T-helper 2 cell treated with Interferon-gamma antibody and Interleukin-4, amounts not matched to agents 5 μg/mL and 100 μg/mL, for 36 hours (primary cell): ENCODE measurements around the gene PEDS1.
"Not testable (repeated sequence)": the region's sequence is repeated elsewhere in the genome, so short reads cannot be mapped to it uniquely, and the experiment has no call there.

Experiments
- DNase-seq: peaks from one replicate; pipeline ENCODE4 v3.0.0; 2021; ENCODE audit warnings: low spot score
- H3K27ac Mint-ChIP-seq: one replicate; pipeline ENCODE4 v1.8.0; 2021; ENCODE audit warnings: mild to moderate bottlenecking, mixed read lengths
- H3K27me3 Mint-ChIP-seq: one replicate; pipeline ENCODE4 v1.8.0; 2021; ENCODE audit warnings: low read depth, mixed read lengths
- H3K36me3 Mint-ChIP-seq: one replicate; pipeline ENCODE4 v1.8.0; 2021; ENCODE audit warnings: low read depth, mixed read lengths
- H3K4me1 Mint-ChIP-seq: one replicate; pipeline ENCODE4 v1.8.0; 2021; ENCODE audit warnings: low read depth, mixed read lengths
- H3K4me3 Mint-ChIP-seq: one replicate; pipeline ENCODE4 v1.8.0; 2022; ENCODE audit warnings: mild to moderate bottlenecking, moderate library complexity, mixed read lengths
- H3K9me3 Mint-ChIP-seq: one replicate; pipeline ENCODE4 v1.8.0; 2021; ENCODE audit warnings: mixed read lengths

The PEDS1 gene

GRCh38 chr20:50186151-50186885 is 32.8 kb upstream of the PEDS1 start:
- peaks cover 4% of the 10 kb centered on the region for H3K4me1 Mint-ChIP-seq
- DNase-seq: peak; percentile 76
- no peak overlapping the region for H3K27ac Mint-ChIP-seq
- H3K36me3 Mint-ChIP-seq: no peaks in the 10 kb centered on the region
- no peaks in the 10 kb centered on the region for H3K9me3 Mint-ChIP-seq
- peaks cover 17% of the 10 kb centered on the region for H3K27me3 Mint-ChIP-seq
- no peak overlapping the region for H3K4me3 Mint-ChIP-seq

DNA sequence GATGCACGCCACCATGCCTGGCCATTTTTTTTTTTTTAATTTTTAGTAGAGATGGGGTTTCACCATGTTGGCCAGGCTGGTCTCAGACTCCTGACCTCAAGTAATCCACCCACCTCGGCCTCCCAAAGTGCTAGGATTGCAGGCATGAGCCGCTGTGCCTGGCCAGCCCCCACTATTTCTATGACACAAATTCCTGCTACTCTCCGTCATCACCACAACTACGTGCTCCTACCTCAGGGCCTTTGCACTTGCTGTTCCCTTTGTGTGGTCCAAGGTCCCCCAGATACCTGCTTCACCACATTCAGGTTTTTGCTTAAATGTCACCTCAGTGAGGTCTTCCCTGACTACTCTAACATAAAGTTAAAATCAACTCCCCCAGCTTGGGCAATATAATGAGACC is 31.9 kb upstream of the PEDS1 start:
- Mint-ChIP-seq H3K36me3 (no peaks in the 10 kb centered on the region), H3K4me3 (no peak overlapping the region), H3K27me3 (peaks cover 17% of the 10 kb centered on the region), H3K4me1 (peaks cover 4% of the 10 kb centered on the region), H3K9me3 (no peaks in the 10 kb centered on the region), H3K27ac (no peak overlapping the region)
- no peak for DNase-seq

- no peak for DNase-seq
- no peak overlapping the region for H3K4me3 Mint-ChIP-seq
- no peaks in the 10 kb centered on the region for H3K9me3 Mint-ChIP-seq
- H3K27ac Mint-ChIP-seq: no peak overlapping the region
- H3K27me3 Mint-ChIP-seq: peaks cover 17% of the 10 kb centered on the region
- H3K4me1 Mint-ChIP-seq: peaks cover 5% of the 10 kb centered on the region
- H3K36me3 Mint-ChIP-seq: no peaks in the 10 kb centered on the region
Measured at GRCh38 chr20:50182346-50182745, 28.8 kb upstream of the PEDS1 start.

- Mint-ChIP-seq H3K36me3 (no peaks in the 10 kb centered on the region), H3K27me3 (peaks cover 17% of the 10 kb centered on the region), H3K9me3 (no peaks in the 10 kb centered on the region), H3K27ac (no peak overlapping the region), H3K4me1 (peaks cover 4% of the 10 kb centered on the region), H3K4me3 (no peak overlapping the region)
- no peak for DNase-seq
Measured at GRCh38 chr20:50181344-50181743, 27.8 kb upstream of the PEDS1 start.

- H3K4me1 Mint-ChIP-seq, DNase-seq, H3K4me3 Mint-ChIP-seq, H3K9me3 Mint-ChIP-seq, H3K27me3 Mint-ChIP-seq, H3K27ac Mint-ChIP-seq, H3K36me3 Mint-ChIP-seq: not testable (repeated sequence)
Measured at GRCh38 chr20:50178672-50179071, 25.1 kb upstream of the PEDS1 start.

GRCh38 chr20:50175938-50176933 is 22.7 kb upstream of the PEDS1 start:
- no peak for DNase-seq
- H3K4me3 Mint-ChIP-seq: no peak overlapping the region

GRCh38 chr20:50174456-50174855 is 20.9 kb upstream of the PEDS1 start:
- H3K4me3 Mint-ChIP-seq: no peak overlapping the region
- no peak overlapping the region for H3K27ac Mint-ChIP-seq
- H3K4me1 Mint-ChIP-seq: peaks cover 2% of the 10 kb centered on the region
- peaks cover 2% of the 10 kb centered on the region for H3K9me3 Mint-ChIP-seq
- no peak for DNase-seq
- H3K27me3 Mint-ChIP-seq: peaks cover 4% of the 10 kb centered on the region
- peaks cover under 1% of the 10 kb centered on the region for H3K36me3 Mint-ChIP-seq

More at GRCh38 chr20:50175938-50176933, 22.7 kb upstream of the PEDS1 start:
- peaks cover 2% of the 10 kb centered on the region for H3K4me1 Mint-ChIP-seq
- no peaks in the 10 kb centered on the region for H3K36me3 Mint-ChIP-seq
- no peaks in the 10 kb centered on the region for H3K9me3 Mint-ChIP-seq
- no peak overlapping the region for H3K27ac Mint-ChIP-seq
- peaks cover 4% of the 10 kb centered on the region for H3K27me3 Mint-ChIP-seq

GRCh38 chr20:50172347-50173013 is 19.0 kb upstream of the PEDS1 start:
- no peak for DNase-seq
- no peak overlapping the region for H3K4me3 Mint-ChIP-seq
- H3K27me3 Mint-ChIP-seq: peaks cover 4% of the 10 kb centered on the region
- peaks cover 1% of the 10 kb centered on the region for H3K36me3 Mint-ChIP-seq
- peaks cover 2% of the 10 kb centered on the region for H3K4me1 Mint-ChIP-seq
- peaks cover 4% of the 10 kb centered on the region for H3K9me3 Mint-ChIP-seq
- no peak overlapping the region for H3K27ac Mint-ChIP-seq

- no peak overlapping the region for H3K27ac Mint-ChIP-seq
- peaks cover 4% of the 10 kb centered on the region for H3K9me3 Mint-ChIP-seq
- peaks cover 9% of the 10 kb centered on the region for H3K4me1 Mint-ChIP-seq
- H3K36me3 Mint-ChIP-seq: peaks cover 1% of the 10 kb centered on the region
- H3K27me3 Mint-ChIP-seq: peaks cover 4% of the 10 kb centered on the region
- no peak for DNase-seq
- no peak overlapping the region for H3K4me3 Mint-ChIP-seq
Measured at GRCh38 chr20:50170549-50171220, 17.2 kb upstream of the PEDS1 start.

DNA sequence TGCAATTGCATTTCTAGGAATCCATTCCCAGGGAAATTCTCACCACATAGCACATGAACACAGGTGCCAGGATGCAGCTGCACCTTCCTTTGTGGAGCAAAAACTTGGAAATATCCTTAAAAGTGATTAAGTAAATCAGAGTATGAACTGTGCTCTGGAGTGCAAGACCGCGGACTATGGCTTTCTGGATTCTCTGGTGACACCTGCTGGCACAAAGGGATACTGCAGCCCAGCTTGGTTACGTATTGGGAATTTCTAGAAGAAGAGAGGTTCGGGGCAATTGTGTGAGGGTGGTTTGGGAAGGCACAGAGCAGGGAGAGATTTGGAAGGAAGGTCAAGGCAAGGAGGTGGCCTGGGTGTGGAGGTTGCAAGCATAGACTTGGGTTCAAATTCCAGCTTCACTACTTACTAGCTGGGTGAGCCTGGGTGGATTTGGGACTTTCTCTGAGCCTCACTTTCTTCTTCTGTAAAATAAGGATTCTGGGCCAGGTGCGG is 15.9 kb upstream of the PEDS1 start:
- DNase-seq: peak; percentile 61
- H3K36me3 Mint-ChIP-seq: peaks cover 1% of the 10 kb centered on the region
- no peak overlapping the region for H3K27ac Mint-ChIP-seq
- H3K4me3 Mint-ChIP-seq: no peak overlapping the region
- H3K27me3 Mint-ChIP-seq: peaks cover 4% of the 10 kb centered on the region
- H3K9me3 Mint-ChIP-seq: peaks cover 4% of the 10 kb centered on the region
- peaks cover 13% of the 10 kb centered on the region for H3K4me1 Mint-ChIP-seq

DNA sequence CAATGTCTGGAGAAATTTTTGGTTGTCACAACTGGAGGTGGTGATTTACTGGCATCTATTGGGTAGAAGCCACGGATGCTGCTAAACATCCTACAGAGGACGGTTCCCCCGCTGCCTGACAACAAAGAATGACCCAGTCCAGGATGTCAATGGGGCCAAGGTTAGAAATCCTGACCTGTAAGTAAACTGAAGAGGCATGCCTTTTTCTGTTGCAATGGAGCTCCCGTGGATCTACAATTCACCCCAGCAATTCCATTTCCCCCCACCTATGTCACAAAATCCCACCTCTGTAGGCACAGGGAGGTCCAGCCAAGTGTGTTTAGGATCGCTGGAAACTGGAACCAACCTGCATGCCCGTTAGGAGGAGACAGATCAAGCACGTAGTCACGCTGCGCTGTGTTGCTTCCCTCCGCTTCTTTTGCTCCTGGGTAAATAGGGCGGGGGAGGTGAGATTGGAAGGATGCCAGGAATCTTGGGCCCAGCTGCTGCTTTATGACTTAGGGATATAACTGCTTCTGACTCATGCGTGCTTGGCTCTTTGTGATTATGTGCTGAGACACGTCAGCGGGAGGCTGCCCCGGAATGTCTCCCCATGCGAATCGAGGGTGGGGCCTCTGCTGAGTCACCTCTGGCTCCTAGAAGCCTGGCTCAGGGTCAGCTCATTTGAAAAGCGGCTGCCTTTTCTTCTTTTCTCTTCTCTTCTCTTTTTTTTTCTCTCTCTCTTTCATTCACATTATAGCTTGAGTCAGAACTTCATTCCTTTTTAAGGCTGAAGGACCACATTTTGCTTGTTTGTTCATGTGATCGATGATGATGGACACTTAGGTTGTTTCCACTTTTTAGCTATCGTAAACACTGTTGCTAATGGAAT is 12.4 kb upstream of the PEDS1 start:
- DNase-seq: peak; percentile 85
- Mint-ChIP-seq H3K27me3 (no peaks in the 10 kb centered on the region), H3K9me3 (peaks cover 4% of the 10 kb centered on the region), H3K36me3 (peaks cover 3% of the 10 kb centered on the region), H3K4me3 (peak overlapping the region; percentile 81), H3K4me1 (peaks cover 13% of the 10 kb centered on the region), H3K27ac (peak overlapping the region; percentile 88)

DNA sequence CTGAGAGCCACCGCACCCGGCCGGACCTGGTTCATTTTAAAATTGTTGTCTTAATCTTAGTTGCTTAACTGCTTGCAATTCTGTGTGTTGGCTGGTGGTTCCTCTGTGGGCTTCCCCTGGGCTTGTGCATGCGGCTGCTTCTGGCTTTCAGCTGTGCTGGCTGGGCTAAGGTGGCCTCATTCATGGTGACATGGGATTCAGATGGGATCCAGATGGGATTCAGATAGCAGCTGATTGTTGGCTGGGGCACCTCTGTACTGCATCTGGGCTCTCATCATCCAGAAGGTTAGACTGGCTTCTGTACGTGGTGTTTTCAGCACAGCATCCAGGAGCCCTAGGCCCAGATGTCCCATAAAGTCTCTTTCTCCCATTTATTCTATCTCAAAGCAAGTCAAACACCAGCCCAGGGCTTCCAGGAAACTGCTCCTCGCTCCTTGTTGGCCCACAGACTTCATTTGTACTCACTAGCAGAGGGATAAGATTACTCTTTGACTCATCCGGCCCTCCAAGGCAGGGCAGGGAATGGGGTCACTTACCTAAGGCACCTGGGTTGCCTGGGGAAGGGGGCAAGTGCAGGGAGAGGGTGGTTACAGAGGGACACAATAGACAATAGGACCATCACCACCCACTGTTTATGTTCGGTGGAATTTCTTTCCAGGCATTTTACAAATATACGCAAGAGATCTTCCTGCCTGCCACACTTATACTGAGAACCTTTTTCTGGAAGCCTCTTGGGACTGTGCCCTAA is 10.2 kb upstream of the PEDS1 start:
- H3K9me3 Mint-ChIP-seq: no peaks in the 10 kb centered on the region
- DNase-seq: no peak
- H3K27ac Mint-ChIP-seq: no peak overlapping the region
- peaks cover 1% of the 10 kb centered on the region for H3K36me3 Mint-ChIP-seq
- no peaks in the 10 kb centered on the region for H3K27me3 Mint-ChIP-seq
- peaks cover 12% of the 10 kb centered on the region for H3K4me1 Mint-ChIP-seq
- H3K4me3 Mint-ChIP-seq: no peak overlapping the region
